SK-N-SH (cell line): ENCODE data around the gene RPP30. TPM values are rescaled to one million over a fixed set of nuclear protein-coding genes. Genes with fewer than 3 reads are reported as not detected.
"Not testable (repeated sequence)": the region's sequence is repeated elsewhere in the genome, so short reads cannot be mapped to it uniquely, and the experiment has no call there.

Source experiments
- CTCF ChIA-PET: fragments of 300-600, 350-600 bp; formaldehyde crosslinking; extraction: SDS; loops from one replicate; lab custom pipeline; 2021; lab: Yijun Ruan, JAX
- POLR2A ChIA-PET: fragments of 350-600 bp; sonication (Branson Sonifier 250); formaldehyde crosslinking; extraction: SDS; loops from one replicate; lab custom pipeline; 2020; ENCODE audit warnings: antibody characterized with exemption, inconsistent platforms; lab: Yijun Ruan, JAX
- DNase-seq: peaks from one replicate; pipeline ENCODE4 v3.0.0; 2012
- H2AFZ ChIP-seq: fragments of 200-600 bp; sonication (generic); 2 replicates; pipeline ENCODE4 v1.8.1; 2016; ENCODE audit warnings: antibody characterized with exemption, mild to moderate bottlenecking, low read depth
- H3F3A ChIP-seq: fragments of 200-600 bp; sonication (generic); replicated peaks from 2 replicates; pipeline ENCODE3; 2016; ENCODE audit warnings: antibody characterized with exemption, mild to moderate bottlenecking; ENCODE audit not compliant: insufficient read depth
- H3K27ac ChIP-seq, 2 experiments: fragments of 200-500 bp in 1 of 2; fragments of 200-600 bp in 1 of 2; sonication (Bioruptor generic) in 1 of 2; sonication (generic), shearing (Covaris generic) in 1 of 2; 2 replicates each; pipeline versions ENCODE4 v1.5.1 to v1.6.1; 2014 to 2016; ENCODE audit warnings: low read depth in 2 of 2, inconsistent platforms in 1 of 2, low read length in 1 of 2, mild to moderate bottlenecking in 1 of 2, mixed read lengths in 1 of 2
- H3K27me3 ChIP-seq: fragments of 200-600 bp; sonication (generic), shearing (Covaris generic); 2 replicates; pipeline ENCODE4 v1.6.1; 2016; ENCODE audit warnings: mixed run types; ENCODE audit not compliant: insufficient read depth
- H3K36me3 ChIP-seq, 2 experiments: fragments of 200-500 bp in 1 of 2; fragments of 200-600 bp in 1 of 2; sonication (Bioruptor generic) in 1 of 2; sonication (generic) in 1 of 2; replicated peaks in 1 of 2; 2 replicates each; pipeline versions ENCODE3 to v1.5.1; 2014 to 2016; ENCODE audit warnings: low read length in 1 of 2, mild to moderate bottlenecking in 1 of 2; ENCODE audit not compliant: insufficient read depth in 2 of 2, control insufficient read depth in 1 of 2
- H3K4me1 ChIP-seq, 2 experiments: fragments of 200-500 bp in 1 of 2; fragments of 200-600 bp in 1 of 2; sonication (Bioruptor generic) in 1 of 2; sonication (generic), shearing (Covaris generic) in 1 of 2; 2 replicates each; pipeline versions ENCODE4 v1.5.1 to v1.6.1; 2014 to 2016; ENCODE audit warnings: low read depth in 1 of 2, low read length in 1 of 2, mixed run types in 1 of 2; ENCODE audit not compliant: insufficient read depth in 2 of 2, control insufficient read depth in 1 of 2
- H3K4me2 ChIP-seq: fragments of 200-600 bp; sonication (generic), shearing (Covaris generic); 2 replicates; pipeline ENCODE4 v1.6.1; 2017; ENCODE audit warnings: mixed run types
- H3K4me3 ChIP-seq, 2 experiments: fragments of 200-500 bp in 1 of 2; fragments of 200-600 bp in 1 of 2; sonication (Bioruptor generic) in 1 of 2; sonication (generic), shearing (Covaris generic) in 1 of 2; 2 replicates each; pipeline versions ENCODE4 v1.5.1 to v1.8.1; 2014 to 2016; ENCODE audit warnings: low read depth in 2 of 2, inconsistent platforms in 1 of 2, low read length in 1 of 2, mild to moderate bottlenecking in 1 of 2, mixed read lengths in 1 of 2, moderate library complexity in 1 of 2
- H3K79me2 ChIP-seq: fragments of 200-600 bp; sonication (generic); 2 replicates; pipeline ENCODE4 v1.8.1; 2017; ENCODE audit warnings: mild to moderate bottlenecking; ENCODE audit not compliant: insufficient read depth
- H3K9ac ChIP-seq: fragments of 200-600 bp; sonication (generic); 2 replicates; pipeline ENCODE4 v1.6.1; 2017; ENCODE audit warnings: mixed run types
- H3K9me2 ChIP-seq: fragments of 200-600 bp; sonication (generic); 2 replicates; pipeline ENCODE4 v1.6.1; 2017; ENCODE audit warnings: mixed run types
- H3K9me3 ChIP-seq: fragments of 200-600 bp; sonication (generic); 2 replicates; pipeline ENCODE4 v1.6.1; 2017; ENCODE audit warnings: mixed run types, mild to moderate bottlenecking, moderate library complexity
- H4K20me1 ChIP-seq: fragments of 200-600 bp; sonication (generic); 2 replicates; pipeline ENCODE4 v1.6.1; 2017; ENCODE audit warnings: mild to moderate bottlenecking, mixed run types; ENCODE audit not compliant: insufficient read depth
- CHD2 ChIP-seq: fragments of 150-350 bp; IDR thresholded peaks from 2 replicates; pipeline ENCODE4 v1.6.1; 2018; ENCODE audit warnings: low read length; ENCODE audit not compliant: partially characterized antibody
- ELF1 ChIP-seq: IDR thresholded peaks from 2 replicates; pipeline ENCODE4 v1.4.0; 2012
- EP300 ChIP-seq, 2 experiments: IDR thresholded peaks; 2 replicates each; pipeline versions ENCODE4 v1.4.0 to v1.6.1; 2012; ENCODE audit warnings: borderline replicate concordance in 1 of 2, low read depth in 1 of 2, low read length in 1 of 2
- EZH2phosphoT487 ChIP-seq: fragments of 200-600 bp; sonication (generic); IDR thresholded peaks from 2 replicates; pipeline ENCODE4 v1.6.1; 2017; ENCODE audit warnings: low read depth, mixed run types, mild to moderate bottlenecking, antibody characterized with exemption, moderate library complexity, borderline replicate concordance
- FOSL2 ChIP-seq: IDR thresholded peaks from 2 replicates; pipeline ENCODE4 v1.4.0; 2012; ENCODE audit warnings: low read depth, mild to moderate bottlenecking, moderate library complexity, borderline replicate concordance
- FOXJ3 ChIP-seq: sonication (generic); formaldehyde crosslinking; IDR thresholded peaks from 2 replicates; pipeline ENCODE4 v1.5.1; 2020; ENCODE audit warnings: mild to moderate bottlenecking, missing genetic modification reagents
- FOXM1 ChIP-seq: IDR thresholded peaks from 2 replicates; pipeline ENCODE4 v1.4.0; 2012; ENCODE audit warnings: low read depth, mild to moderate bottlenecking
- GABPA ChIP-seq: IDR thresholded peaks from 2 replicates; pipeline ENCODE4 v1.4.0; 2012; ENCODE audit warnings: low read depth, mild to moderate bottlenecking
- GATA2 ChIP-seq: sonication (generic); formaldehyde crosslinking; IDR thresholded peaks from 2 replicates; pipeline ENCODE4 v1.5.0; 2020; ENCODE audit warnings: mild to moderate bottlenecking, missing genetic modification reagents
- JUND ChIP-seq: IDR thresholded peaks from 2 replicates; pipeline ENCODE4 v1.4.0; 2012
- MEF2A ChIP-seq: IDR thresholded peaks from 2 replicates; pipeline ENCODE4 v1.4.0; 2012; ENCODE audit warnings: low read depth, borderline replicate concordance
- MXI1 ChIP-seq: IDR thresholded peaks from 2 replicates; pipeline ENCODE4 v1.6.1; 2012; ENCODE audit warnings: mild to moderate bottlenecking, low read depth, low read length, improper control_type of control experiment
- NFIC ChIP-seq: IDR thresholded peaks from 2 replicates; pipeline ENCODE4 v1.4.0; 2012; ENCODE audit warnings: borderline replicate concordance
- NRF1 ChIP-seq: IDR thresholded peaks from 2 replicates; pipeline ENCODE4 v1.6.1; 2012; ENCODE audit warnings: low read depth, mild to moderate bottlenecking, low read length
- POLR2AphosphoS5 ChIP-seq: IDR thresholded peaks from 2 replicates; pipeline ENCODE4 v1.6.1; 2012; ENCODE audit warnings: low read depth, low read length
- RAD21 ChIP-seq: IDR thresholded peaks from 2 replicates; pipeline ENCODE4 v1.6.1; 2012; ENCODE audit warnings: mild to moderate bottlenecking, low read length
- RCOR1 ChIP-seq: fragments of 150-350 bp; IDR thresholded peaks from 2 replicates; pipeline ENCODE4 v1.6.1; 2017; ENCODE audit warnings: antibody characterized with exemption, low read length
- TCF12 ChIP-seq: IDR thresholded peaks from 2 replicates; pipeline ENCODE4 v1.4.0; 2012
- WGBS: methylation state at CpG from one replicate; pipeline ENCODE4 v1.1.6; 2017; ENCODE audit warnings: low lambda C conversion rate; 5-methylcytosine and 5-hydroxymethylcytosine counted together
- polyA plus RNA-seq, 3 experiments: library from polyadenylated mRNA; depleted of rRNA; stranded (reverse); fragments of >200 nt; gene quantifications; 2 replicates each; pipeline ENCODE4 v1.2.3, GENCODE V29; 2012
- TF ChIP-seq, protein P1 (sequence below): fragments of 150-350 bp; IDR thresholded peaks from 2 replicates; pipeline ENCODE4 v1.6.1; 2016; ENCODE audit warnings: mild to moderate bottlenecking, low read depth, low read length

The RPP30 gene
- polyA plus RNA-seq, 1 of the 3 experiments (the other 2 are of a cell fraction), result 16.7 TPM

DNA sequence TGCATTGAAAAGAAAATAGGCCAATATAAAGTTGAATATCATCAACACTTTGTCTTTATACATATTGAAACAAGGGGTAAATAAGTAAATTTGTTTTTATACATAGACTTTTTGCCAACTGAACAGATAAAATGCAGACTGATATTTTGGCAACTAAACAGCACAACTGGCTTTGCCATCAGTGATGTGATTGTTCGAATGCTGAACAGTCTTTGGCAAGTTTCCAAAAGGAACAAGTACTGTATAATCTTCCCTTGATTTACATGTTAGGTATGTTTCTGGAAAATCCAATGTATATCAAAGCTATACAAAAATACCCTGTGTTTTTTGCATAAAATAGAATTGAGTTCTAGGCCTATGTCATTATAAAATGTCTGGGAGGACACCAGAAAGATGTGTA lies 67.3 kb downstream of the RPP30 start:
- WGBS, result 97% methylated on average over 1 of the region's 1 CpG

DNA sequence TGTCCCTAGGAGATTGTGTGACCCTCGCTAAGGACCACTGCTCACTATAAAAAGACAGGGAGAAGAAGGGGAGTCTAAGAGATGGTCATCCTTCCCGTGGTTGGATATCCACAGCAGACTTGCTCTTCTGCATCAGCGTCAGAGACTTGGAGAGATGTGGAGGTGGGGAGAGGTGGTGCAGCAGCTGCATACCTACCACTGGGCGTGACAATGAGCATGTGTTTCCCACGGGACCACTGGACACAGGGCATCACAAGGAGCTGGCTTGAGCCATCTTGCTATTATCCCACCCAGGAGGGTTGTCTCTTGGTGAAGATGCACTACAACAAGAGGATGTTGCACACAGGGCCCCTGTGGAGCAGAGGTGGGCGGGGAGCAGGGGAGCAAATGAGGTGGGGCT lies 67.9 kb downstream of the RPP30 start:
- no peak for DNase-seq
- 94% methylated on average over 6 of the region's 6 CpGs for WGBS
- no peak for TF ChIP-seq JUND
- no peak for TF ChIP-seq FOXM1
- TF ChIP-seq EP300 (IDR thresholded peaks at IDR 0.05; ENCODE audit: borderline replicate concordance in 1 of 2, low read depth in 1 of 2, low read length in 1 of 2), result no peak
- TF ChIP-seq GATA2 (CRISPR knock-in tag), result no peak
- no peak for TF ChIP-seq FOXJ3 (CRISPR knock-in tag)
- TF ChIP-seq TCF12, result no peak
- TF ChIP-seq EZH2phosphoT487, result no peak
- TF ChIP-seq RCOR1, result no peak
- TF ChIP-seq, protein P1, sequence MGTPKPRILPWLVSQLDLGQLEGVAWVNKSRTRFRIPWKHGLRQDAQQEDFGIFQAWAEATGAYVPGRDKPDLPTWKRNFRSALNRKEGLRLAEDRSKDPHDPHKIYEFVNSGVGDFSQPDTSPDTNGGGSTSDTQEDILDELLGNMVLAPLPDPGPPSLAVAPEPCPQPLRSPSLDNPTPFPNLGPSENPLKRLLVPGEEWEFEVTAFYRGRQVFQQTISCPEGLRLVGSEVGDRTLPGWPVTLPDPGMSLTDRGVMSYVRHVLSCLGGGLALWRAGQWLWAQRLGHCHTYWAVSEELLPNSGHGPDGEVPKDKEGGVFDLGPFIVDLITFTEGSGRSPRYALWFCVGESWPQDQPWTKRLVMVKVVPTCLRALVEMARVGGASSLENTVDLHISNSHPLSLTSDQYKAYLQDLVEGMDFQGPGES, result no peak
- TF ChIP-seq RAD21, result no peak
- TF ChIP-seq POLR2AphosphoS5, result no peak
- TF ChIP-seq NRF1, result no peak
- TF ChIP-seq CHD2, result no peak
- TF ChIP-seq MEF2A, result no peak
- TF ChIP-seq GABPA, result no peak
- no peak for TF ChIP-seq MXI1
- no peak for TF ChIP-seq FOSL2
- no peak for TF ChIP-seq NFIC
- TF ChIP-seq, all 33 proteins: peak for 0
- Histone ChIP-seq H3K9me2 (no peaks in the 10 kb centered on the region), H3F3A (peaks cover 9% of the 10 kb centered on the region), H3K9ac (no peak overlapping the region), H3K4me1 (peaks cover 0 to 24% of the 10 kb centered on the region in 2 experiments; a peak in 1 of 4 replicates), H3K4me2 (no peak overlapping the region), H3K4me3 (no peak overlapping the region), H2AFZ (no peak overlapping the region), H4K20me1 (no peaks in the 10 kb centered on the region), H3K27ac (no peak overlapping the region), H3K27me3 (no peaks in the 10 kb centered on the region), H3K36me3 (no peaks in the 10 kb centered on the region), H3K9me3 (no peaks in the 10 kb centered on the region), H3K79me2 (no peaks in the 10 kb centered on the region)
- ChIA-PET POLR2A (no interaction called here), CTCF (no interaction called here)

More for the DNA sequence above, 67.3 kb downstream of the RPP30 start:
- POLR2A ChIA-PET, result no interaction called here
- Histone ChIP-seq H3K79me2 (no peaks in the 10 kb centered on the region), H3K4me1 (peaks cover 0 to 24% of the 10 kb centered on the region in 2 experiments; a peak in 1 of 4 replicates), H3K9me3 (no peaks in the 10 kb centered on the region), H3K9me2 (no peaks in the 10 kb centered on the region), H3K4me2 (no peak overlapping the region), H4K20me1 (no peaks in the 10 kb centered on the region), H2AFZ (no peak overlapping the region), H3F3A (peaks cover 9% of the 10 kb centered on the region), H3K36me3 (no peaks in the 10 kb centered on the region), H3K9ac (no peak overlapping the region), H3K4me3 (no peak overlapping the region), H3K27ac (no peak overlapping the region), H3K27me3 (no peaks in the 10 kb centered on the region)
- CTCF ChIA-PET, result no interaction called here
- TF ChIP-seq FOSL2 (no peak), ELF1 (no peak), RAD21 (no peak), MXI1 (no peak), EP300 (IDR thresholded peaks at IDR 0.05; ENCODE audit: borderline replicate concordance in 1 of 2, low read depth in 1 of 2, low read length in 1 of 2) (no peak)
- TF ChIP-seq, protein P1, result no peak
- no peak for DNase-seq

DNA sequence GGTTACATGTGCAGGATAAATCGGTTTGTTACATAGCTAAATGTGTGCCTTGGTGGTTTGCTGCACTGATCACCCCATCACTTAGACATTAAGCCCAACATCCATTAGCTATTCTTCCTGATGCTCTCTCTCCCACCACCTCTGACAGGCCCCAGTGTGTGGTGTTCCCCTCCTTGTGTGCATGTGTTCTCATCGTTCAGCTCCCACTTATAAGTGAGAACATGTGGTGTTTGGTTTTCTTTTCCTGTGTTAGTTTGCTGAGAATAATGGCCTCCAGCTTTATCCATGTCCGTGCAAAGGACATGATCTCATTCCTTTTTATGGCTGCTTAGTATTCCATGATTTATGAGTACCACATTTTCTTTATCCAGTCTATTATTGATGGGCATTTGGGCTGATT lies 71.2 kb downstream of the RPP30 start:
- not testable (repeated sequence) for H3K36me3 ChIP-seq, H3K9me3 ChIP-seq, H3K4me2 ChIP-seq, H3F3A ChIP-seq, H3K4me1 ChIP-seq, DNase-seq, H3K27ac ChIP-seq, H2AFZ ChIP-seq, H3K4me3 ChIP-seq, H3K79me2 ChIP-seq, H3K9me2 ChIP-seq, H3K27me3 ChIP-seq, H3K9ac ChIP-seq, H4K20me1 ChIP-seq
- CTCF ChIA-PET, result interaction anchor here (1.1 to 2.4 kb wide), 3 partner anchors 32 to 355 kb away, joined by 3 to 9 read pairs (median 3); no protein-coding TSS in a partner anchor
- 95% methylated on average over 3 of the region's 3 CpGs for WGBS
- POLR2A ChIA-PET, result interaction anchor here (0.6 kb wide), 1 partner anchor 13 kb away, joined by 3 read pairs; no protein-coding TSS in a partner anchor
